Activated T-helper 1 cell treated with Interleukin-2 at 50 U/mL for 16 hours (primary cell): ENCODE measurements around the gene ATAD5.
"Not testable (repeated sequence)": the region's sequence is repeated elsewhere in the genome, so short reads cannot be mapped to it uniquely, and the experiment has no call there.

Source experiments
- DNase-seq: peaks from one replicate; pipeline ENCODE4 v3.0.0-alpha.2; 2020; ENCODE audit warnings: low read depth

ATAD5 gene

GRCh38 chr17:30824002-30824355 is 7.8 kb upstream of the ATAD5 start:
- DNase-seq, result no peak

- peak; percentile 89 for DNase-seq
These were observed 7.2 kb upstream of the ATAD5 start, which contains the start of gene CRLF3 for GRCh38 chr17:30824356-30825145. Gene CRLF3, minus strand, starts transcription at chr17:30824692. Its CDS starts 41 bp downstream, at chr17:30824651.

- no peak for DNase-seq
These were observed 4.7 kb upstream of the ATAD5 start for GRCh38 chr17:30827082-30827481.

- DNase-seq, result no peak
These were observed 2.7 kb upstream of the ATAD5 start for GRCh38 chr17:30829022-30829421.

GRCh38 chr17:30831257-30831656 is 509 bp upstream of the ATAD5 start:
- no peak for DNase-seq

GRCh38 chr17:30832438-30833124 is 815 bp downstream of the ATAD5 start:
- DNase-seq, result no peak

GRCh38 chr17:30838202-30838807 is 6.5 kb downstream of the ATAD5 start:
- no peak for DNase-seq

- no peak for DNase-seq
These were observed 9.0 kb downstream of the ATAD5 start for GRCh38 chr17:30840771-30841170.

GRCh38 chr17:30848021-30848420 is 16.3 kb downstream of the ATAD5 start:
- no peak for DNase-seq

GRCh38 chr17:30854146-30854545 is 22.4 kb downstream of the ATAD5 start:
- DNase-seq, result no peak

GRCh38 chr17:30858556-30859250 is 26.9 kb downstream of the ATAD5 start:
- DNase-seq, result no peak

GRCh38 chr17:30864636-30865035 is 32.9 kb downstream of the ATAD5 start:
- DNase-seq, result no peak

- DNase-seq, result no peak
These were observed 37.2 kb downstream of the ATAD5 start for GRCh38 chr17:30869005-30869404.

GRCh38 chr17:30886187-30886586 is 54.4 kb downstream of the ATAD5 start:
- no peak for DNase-seq

- DNase-seq, result no peak
These were observed 62.5 kb downstream of the ATAD5 start for GRCh38 chr17:30894236-30894635.

- DNase-seq, result no peak
These were observed 65.5 kb downstream of the ATAD5 start for GRCh38 chr17:30897311-30897710.

GRCh38 chr17:30905742-30906100 is 74.0 kb downstream of the ATAD5 start:
- DNase-seq, result no peak

- peak; percentile 80 for DNase-seq
These were observed 74.5 kb downstream of the ATAD5 start, which contains the start of gene TEFM for GRCh38 chr17:30906101-30906911. Gene TEFM, minus strand, starts transcription at chr17:30906238. Its CDS starts 40 bp downstream, at chr17:30906198.

GRCh38 chr17:30908717-30909420 is 77.1 kb downstream of the ATAD5 start:
- DNase-seq, result no peak

- not testable (repeated sequence) for DNase-seq
These were observed 78.4 kb downstream of the ATAD5 start for GRCh38 chr17:30910151-30910550.

GRCh38 chr17:30913955-30914354 is 82.2 kb downstream of the ATAD5 start:
- DNase-seq, result no peak
